Frontal cortex (tissue), 4 donors: ENCODE data around the gene POM121. TPM values are rescaled to one million over a fixed set of nuclear protein-coding genes. Genes with fewer than 3 reads are reported as not detected.
"Not testable (repeated sequence)": the region's sequence is repeated elsewhere in the genome, so short reads cannot be mapped to it uniquely, and the experiment has no call there.

Source experiments
- DNase-seq, 2 donors: peaks; one replicate each; pipeline ENCODE4 v3.0.0; 2012; ENCODE audit warnings: low spot score in 2 of 2
- FAIRE-seq: peaks from 2 replicates; lab custom pipeline; 2012; peaks lifted over from hg19 to GRCh38; lab: Jason Lieb, UNC
- total RNA-seq: library from RNA; depleted of rRNA; stranded (reverse); fragments of >200 nt; gene quantifications from one replicate; pipeline ENCODE4 v1.2.3, GENCODE V29; 2014
- donor health status: control.
- donor health status: control.
- donor health status: control.

POM121 gene
- total RNA-seq, 1 donor from 2014 or later: 4.9 TPM

GRCh38 chr7:72946130-72946745, 21.3 kb downstream of the POM121 start:
- DNase-seq: not testable (repeated sequence)

GRCh38 chr7:72948714-72949113, 23.8 kb downstream of the POM121 start:
- FAIRE-seq, DNase-seq: not testable (repeated sequence)

More at GRCh38 chr7:72946130-72946745, 21.3 kb downstream of the POM121 start:
- not testable (repeated sequence) for FAIRE-seq

GRCh38 chr7:72949276-72949675, 24.4 kb downstream of the POM121 start:
- not testable (repeated sequence) for FAIRE-seq

GRCh38 chr7:72949686-72950085, 24.8 kb downstream of the POM121 start:
- DNase-seq, FAIRE-seq: not testable (repeated sequence)

More at GRCh38 chr7:72949276-72949675, 24.4 kb downstream of the POM121 start:
- not testable (repeated sequence) for DNase-seq

GRCh38 chr7:72950432-72950831, 25.5 kb downstream of the POM121 start:
- FAIRE-seq, DNase-seq: not testable (repeated sequence)

- not testable (repeated sequence) for FAIRE-seq
These were observed 29.1 kb downstream of the POM121 start for GRCh38 chr7:72953901-72954562.

GRCh38 chr7:72954563-72955198, 29.8 kb downstream of the POM121 start:
- FAIRE-seq, DNase-seq: not testable (repeated sequence)

More at GRCh38 chr7:72953901-72954562, 29.1 kb downstream of the POM121 start:
- not testable (repeated sequence) for DNase-seq

GRCh38 chr7:72960029-72960428, 35.1 kb downstream of the POM121 start:
- not testable (repeated sequence) for FAIRE-seq, DNase-seq

- not testable (repeated sequence) for FAIRE-seq, DNase-seq
These were observed 35.9 kb downstream of the POM121 start for GRCh38 chr7:72960626-72961345.

GRCh38 chr7:72961346-72961650, 36.4 kb downstream of the POM121 start:
- not testable (repeated sequence) for FAIRE-seq, DNase-seq

- not testable (repeated sequence) for FAIRE-seq, DNase-seq
These were observed 38.2 kb downstream of the POM121 start for GRCh38 chr7:72963056-72963455.

GRCh38 chr7:72965186-72965975, 40.5 kb downstream of the POM121 start:
- DNase-seq, FAIRE-seq: not testable (repeated sequence)

GRCh38 chr7:72966892-72967291, 42.0 kb downstream of the POM121 start:
- DNase-seq, FAIRE-seq: not testable (repeated sequence)

- not testable (repeated sequence) for DNase-seq, FAIRE-seq
These were observed 44.2 kb downstream of the POM121 start, which contains the start of gene TRIM74 for GRCh38 chr7:72968980-72969516. TRIM74 (minus strand) TSS chr7:72969466; CDS start chr7:72966157, 3,309 bp downstream.

GRCh38 chr7:72969688-72970087, 44.8 kb downstream of the POM121 start:
- not testable (repeated sequence) for DNase-seq, FAIRE-seq

- FAIRE-seq, DNase-seq: not testable (repeated sequence)
These were observed 46.6 kb downstream of the POM121 start for GRCh38 chr7:72971505-72971904.

GRCh38 chr7:72974781-72975180, 49.9 kb downstream of the POM121 start:
- not testable (repeated sequence) for FAIRE-seq

GRCh38 chr7:72975656-72976286, 50.9 kb downstream of the POM121 start:
- not testable (repeated sequence) for DNase-seq, FAIRE-seq

More at GRCh38 chr7:72974781-72975180, 49.9 kb downstream of the POM121 start:
- DNase-seq: not testable (repeated sequence)
